ENCODE results near the gene PABPN1L.
A peak's percentile ranks its signal among the peaks of the same experiment; 100 is the strongest.

The PABPN1L gene

DNA sequence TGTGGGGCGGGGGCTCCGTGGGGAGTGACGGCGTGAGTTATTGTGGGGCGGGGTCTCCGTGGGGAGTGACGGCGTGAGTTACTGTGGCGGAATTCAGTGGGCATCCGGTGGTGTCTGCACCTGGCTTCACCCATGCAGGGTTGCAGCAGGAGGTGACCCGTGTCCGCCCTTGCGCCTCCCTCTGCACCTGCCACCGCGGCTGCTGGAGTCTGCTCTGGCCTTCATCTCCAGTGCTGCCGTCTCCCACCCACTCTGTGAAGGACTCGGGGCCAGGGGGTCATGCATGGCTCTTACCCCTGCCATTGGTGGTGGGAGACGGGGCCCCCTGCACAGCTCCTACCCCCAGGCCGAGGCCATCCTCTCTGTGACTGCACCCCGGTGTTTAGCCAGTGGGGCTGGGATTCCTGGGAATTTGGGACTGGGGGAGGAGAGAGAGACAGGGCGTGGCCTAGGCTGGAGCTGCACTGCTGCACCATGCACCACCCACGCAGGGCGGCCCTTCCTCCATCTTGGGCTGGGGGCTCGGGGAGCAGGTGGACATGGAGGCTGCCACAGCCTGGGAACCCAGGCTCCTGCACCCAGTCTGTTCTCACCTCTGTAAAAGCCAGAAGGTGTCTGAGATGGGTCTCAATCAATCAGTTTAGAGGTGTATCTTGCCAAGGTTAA, 1.3 kb upstream of the PABPN1L start:
- no peak for DNase-seq

DNA sequence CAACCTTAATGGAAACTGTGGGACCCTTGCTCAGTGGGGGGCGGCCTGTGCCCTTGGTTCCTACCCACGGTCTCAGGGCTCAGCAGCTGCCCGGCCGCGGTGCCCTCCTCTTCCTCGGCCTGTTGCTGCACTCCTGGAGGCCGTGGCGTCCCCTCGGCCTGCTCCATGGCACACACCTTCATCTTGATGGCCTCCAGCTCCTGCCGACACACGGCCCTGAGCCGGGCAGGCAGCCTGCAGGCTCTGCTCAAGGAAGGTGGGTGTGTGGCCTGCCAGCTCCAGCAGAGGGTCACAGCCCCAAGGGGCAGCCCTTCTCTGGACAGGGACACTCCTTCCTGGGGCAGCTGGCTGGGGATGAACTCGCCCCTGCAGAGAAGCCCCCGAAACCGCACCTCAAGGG, 718 bp downstream of the PABPN1L start:
- DNase-seq = no peak

DNA sequence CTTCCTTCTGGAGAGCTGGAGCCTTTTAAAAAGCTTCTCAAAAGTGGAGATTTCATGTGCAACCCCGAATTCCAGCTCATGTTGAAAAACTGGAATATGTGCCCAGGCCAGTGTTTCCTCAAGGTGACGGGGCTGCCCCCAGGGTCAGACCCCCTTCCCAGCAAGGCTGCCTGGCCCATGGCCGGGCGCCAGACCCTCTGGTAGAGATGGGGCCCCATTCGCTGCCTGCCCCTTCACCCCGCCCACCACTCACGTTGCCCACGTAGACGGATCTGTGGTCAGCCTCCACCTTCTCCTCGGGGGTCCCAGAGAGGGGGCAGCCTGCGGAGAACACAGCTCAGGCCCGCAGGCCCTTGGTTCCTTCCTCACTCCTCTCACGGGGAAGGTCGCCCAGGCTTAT, 1.1 kb downstream of the PABPN1L start:
- no peak for DNase-seq

DNA sequence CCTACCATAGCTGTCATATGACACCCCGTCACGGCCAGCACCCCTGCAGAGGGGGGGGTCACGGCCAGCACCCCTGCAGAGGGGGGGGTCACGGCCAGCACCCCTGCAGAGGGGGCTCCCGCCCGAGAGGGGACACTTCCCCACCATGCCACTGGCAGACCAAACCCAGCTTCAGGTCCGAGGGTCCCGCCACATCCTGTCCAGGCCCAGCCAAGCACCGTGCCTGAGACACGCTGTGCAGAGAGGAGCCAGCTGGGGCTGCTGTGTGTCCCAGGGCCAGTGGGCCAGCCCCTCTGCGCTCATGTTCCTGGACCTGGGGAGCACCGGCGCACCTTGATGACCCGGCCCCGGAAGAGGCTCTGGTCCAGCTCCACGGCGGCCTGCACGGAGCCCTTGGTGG, 1.9 kb downstream of the PABPN1L start:
- no peak for DNase-seq

DNA sequence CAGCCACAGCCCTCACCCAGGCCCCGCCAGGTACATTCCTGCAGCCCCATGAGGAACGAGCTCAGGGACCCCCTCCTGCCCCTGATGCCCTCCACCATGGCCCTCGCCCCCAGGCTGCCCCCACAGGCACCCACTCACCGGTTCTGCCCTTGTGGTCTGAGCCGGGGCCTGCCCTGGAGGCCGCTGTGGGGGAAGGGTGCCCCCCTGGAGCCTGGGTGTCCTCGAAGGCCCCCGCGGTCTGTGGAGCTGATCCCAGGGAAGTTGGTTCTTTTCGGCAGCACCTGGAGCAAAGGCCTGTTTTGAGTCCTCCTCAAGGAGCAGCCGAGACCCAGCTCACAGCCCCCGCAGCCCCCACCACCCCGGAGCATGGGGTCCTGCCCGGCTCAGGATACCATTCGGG, 2.4 kb downstream of the PABPN1L start:
- no peak for DNase-seq

DNA sequence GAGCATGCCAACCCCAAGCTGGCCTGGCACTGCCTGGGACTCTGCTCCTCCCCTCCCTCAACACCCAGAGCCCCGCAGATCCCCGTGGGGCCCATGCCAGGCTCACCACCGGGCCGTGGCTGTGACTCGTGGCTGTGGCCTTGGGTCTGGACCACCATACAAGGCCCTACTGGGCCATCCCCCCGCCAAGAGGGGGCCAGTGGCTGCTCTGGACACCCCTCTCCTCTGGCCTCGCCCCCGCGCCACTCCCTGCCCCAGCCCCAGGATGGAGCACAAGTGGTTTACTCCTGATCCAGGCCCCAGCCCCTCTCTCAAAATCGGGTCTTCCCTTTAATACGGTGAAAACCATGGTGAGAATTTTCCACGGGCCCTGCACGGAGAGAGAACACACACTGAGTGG, 3.0 kb downstream of the PABPN1L start:
- DNase-seq = no peak

DNA sequence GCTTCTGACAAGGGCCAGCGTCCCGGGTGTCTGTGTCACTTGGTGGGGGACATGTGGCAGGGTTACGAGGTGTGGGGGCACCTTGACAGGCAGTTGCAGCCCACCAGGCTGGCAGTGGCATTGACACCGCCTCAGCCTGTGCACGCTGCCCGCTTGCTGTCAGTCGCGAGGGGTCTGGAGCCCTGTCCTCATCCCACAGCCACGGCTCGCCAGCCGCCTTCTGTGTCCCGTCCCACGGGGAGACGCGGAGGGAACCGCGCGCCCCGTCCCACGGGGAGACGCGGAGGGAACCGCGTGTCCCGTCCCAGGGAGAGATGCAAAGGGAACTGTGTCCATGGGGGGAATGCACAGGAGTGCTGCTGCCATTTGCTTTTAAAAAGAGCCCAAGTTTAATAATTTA, 3.5 kb downstream of the PABPN1L start:
- DNase-seq = no peak

DNA sequence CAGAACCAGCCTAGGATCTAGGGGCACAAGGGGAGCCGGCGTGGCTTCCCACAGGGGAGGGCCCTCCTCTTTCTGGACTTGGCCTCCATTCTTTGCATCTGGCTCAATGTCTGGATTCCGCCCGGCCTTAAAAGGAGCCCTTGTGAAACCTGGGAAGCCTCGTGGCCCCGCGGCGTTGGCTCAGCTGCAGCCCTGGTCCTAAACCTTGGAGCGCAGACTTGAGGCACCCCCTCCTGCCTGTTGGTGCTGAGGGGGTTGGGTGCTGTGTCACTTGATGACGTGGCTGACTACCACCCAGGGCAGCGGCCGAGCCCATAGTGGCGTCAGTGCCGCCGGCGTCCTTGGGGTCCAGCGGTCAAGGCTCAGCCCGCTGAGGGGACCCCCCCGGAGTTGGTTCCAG, 5.1 kb downstream of the PABPN1L start:
- no peak for DNase-seq

DNA sequence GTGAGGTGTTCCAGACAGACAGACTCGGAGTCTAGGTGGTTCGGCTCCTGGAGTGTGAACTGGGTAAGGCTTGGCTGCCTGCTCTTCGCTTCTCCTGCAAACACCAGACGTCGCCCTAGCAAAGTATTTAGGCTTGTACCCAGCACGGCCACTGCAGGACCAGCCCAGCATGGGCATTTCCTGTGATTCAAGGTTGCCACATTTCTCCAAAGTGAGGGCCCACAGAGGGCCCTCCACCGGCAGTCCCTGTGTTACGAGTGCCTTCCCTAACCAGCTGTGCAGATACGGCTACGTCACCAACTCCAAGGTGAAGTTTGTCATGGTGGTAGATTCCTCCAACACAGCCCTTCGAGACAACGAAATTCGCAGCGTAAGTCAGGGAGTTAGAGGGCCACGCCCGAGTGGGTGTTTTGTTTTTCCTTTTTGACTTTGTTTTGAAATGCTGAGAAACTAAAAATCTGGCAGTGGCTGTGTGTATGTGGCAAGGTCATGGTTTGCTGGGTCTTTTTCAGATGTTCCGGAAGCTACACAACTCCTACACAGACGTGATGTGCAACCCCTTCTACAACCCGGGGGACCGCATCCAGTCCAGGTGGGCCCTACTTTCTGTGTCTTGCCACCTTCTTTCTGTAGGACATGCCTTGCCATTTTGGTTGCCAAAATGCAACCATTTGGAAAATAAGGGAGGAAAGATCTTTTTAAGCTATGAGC, 6.9 kb downstream of the PABPN1L start:
- no peak for DNase-seq

DNA sequence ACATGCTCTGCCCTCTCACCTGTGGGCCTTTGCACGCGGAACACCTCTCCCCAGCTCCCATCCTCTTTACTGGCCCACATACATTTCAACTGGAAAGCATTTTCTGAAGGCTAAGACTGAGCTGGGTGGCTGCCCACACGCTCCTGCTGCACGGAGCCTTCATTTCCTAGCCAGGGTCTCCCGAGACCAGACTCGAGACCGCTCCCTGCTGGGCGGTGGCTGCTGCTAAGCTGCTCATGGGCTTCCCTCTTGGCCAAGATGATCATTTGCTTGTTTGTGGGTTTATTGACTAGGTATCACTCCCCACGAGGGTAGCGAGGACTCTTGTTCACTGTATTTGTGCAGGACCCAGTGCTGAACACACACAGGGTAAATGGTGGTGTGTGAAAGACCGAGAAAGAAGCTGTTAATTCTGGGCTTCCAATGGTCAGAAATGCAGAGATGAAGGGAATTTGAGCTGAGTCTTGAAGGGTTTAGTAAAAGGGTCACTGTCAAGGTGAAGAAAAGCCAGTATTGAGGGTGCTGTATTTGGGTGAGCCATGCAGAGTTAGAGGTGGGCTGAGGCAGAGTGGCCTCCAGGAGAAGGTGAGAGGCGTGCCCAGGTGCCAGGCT, 8.6 kb downstream of the PABPN1L start:
- peak; percentile 23 for DNase-seq

DNA sequence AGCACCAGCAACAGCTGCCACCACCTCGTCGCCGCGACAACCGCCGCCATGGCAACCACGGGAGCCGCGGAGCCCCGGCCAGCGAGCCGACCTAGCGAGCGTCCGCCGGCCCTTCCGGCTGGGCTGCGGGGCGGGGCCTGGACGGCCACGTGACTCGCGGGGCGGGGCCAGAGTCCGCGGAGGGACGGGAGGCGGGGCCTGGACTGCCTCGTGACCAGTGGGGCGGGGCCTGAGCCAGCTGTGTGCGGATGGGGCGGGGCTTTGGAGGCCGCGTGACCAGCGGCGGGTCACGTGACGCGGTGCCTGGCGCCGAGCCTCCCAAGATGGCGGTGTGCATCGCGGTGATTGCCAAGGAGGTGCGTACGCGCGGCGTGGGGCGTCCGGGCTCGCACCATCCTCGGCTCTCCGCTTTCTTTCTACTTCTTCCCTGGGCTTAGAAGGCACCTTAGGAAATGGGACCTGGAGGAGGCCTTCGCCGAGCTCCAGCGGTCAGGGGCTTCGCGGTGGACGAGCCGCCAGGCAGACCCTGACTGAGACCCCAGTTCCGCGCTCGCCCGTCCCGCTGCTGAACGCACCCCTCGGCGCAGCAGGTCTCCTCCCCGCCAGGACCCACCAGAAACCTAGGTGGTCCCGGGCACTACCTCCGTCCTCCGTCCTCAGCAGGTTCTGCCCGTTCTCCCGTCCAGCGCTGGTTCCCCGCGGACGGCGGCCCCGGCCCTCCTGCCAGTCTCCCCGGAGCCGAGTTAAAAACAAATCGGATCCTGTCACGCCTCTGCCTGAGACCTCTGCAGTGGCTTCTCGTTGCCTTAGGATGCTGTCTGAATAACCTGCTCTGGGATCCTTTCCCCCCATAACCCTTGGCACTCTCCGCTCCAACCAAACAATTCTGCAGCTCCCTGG, 9.4 kb downstream of the PABPN1L start, which contains the start of the genes GALNS and TRAPPC2L:
Gene GALNS (minus strand): TSS at position 120 of the 900 bp plus-strand sequence. CDS start 70 bp downstream, at position 50.
Gene TRAPPC2L (plus strand): TSS at position 300 of the 900 bp plus-strand sequence. CDS start 24 bp downstream, at position 324.
- DNase-seq = peak; percentile 68

DNA sequence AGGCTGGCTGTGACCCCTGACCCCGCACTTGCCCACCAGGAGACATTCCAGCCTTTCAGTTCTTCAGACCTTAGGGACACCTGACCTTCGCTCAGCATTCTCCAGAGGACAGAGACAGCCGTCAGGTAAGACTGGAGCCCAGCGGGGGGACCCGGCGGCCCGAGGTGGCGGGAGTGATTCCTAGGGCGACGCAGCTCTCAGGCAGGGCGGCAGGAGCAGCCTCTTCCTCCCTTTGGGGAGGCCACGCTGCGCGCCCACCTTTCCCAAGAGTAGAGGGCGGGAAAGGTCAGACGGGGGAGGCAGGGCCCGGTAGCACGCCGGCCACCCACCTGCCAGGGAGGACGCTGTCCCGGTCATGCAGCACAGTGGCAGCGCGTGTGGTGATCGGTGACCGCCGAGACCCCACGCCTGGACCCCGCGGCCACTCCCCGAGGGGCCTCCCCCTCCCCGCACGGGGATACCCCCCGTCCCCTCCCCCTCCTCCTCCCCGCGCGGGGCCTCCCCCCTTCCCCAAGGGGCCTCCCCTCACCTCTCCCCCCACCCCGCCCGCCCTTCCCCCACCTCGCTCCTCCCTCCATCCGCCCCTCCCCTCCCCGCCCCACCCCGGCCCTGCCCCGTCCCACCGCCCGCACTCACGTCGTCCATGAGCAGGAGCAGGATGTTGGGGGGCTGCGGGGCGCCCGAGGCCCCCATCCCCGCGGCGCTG, 10.2 kb downstream of the PABPN1L start:
- DNase-seq = no peak

DNA sequence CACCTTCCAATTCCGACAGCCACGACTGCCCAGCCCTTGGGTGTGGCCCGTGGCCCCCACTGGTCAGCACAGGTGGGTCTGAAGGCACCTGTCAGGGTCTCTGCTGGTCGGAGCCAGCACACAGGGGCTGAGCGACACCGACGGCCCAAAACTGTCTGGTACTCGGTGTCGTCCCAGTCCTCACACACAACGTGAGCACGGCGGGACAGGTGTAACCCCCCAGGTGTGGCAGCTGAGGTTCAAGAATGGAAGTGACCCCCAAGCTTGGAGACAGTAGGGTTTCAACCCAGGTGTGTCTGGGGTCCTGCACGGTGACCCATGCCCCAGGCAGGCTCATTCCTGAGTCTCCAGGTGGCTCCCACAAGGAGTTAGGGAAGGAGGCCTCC, 10.7 kb downstream of the PABPN1L start:
- DNase-seq = no peak

DNA sequence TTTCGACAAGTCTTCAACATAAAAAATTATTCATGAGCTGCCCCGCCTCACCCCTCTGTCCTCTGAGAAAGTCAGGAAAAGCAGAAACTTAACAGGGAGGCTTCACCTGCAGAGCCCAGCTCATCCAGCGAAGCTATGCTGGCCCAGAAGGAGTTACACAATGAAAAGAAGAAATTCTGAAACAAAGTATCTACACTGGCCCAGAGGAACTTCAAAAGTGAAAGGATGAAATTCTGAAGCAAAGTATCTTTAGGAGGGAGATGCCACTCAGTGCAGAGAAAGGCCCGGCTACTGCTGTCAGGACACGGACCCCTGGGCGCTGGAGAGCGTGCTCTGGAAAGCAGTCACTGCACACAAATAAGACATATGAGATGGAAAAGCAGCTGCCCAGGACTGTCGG, 11.3 kb downstream of the PABPN1L start:
- DNase-seq = no peak

DNA sequence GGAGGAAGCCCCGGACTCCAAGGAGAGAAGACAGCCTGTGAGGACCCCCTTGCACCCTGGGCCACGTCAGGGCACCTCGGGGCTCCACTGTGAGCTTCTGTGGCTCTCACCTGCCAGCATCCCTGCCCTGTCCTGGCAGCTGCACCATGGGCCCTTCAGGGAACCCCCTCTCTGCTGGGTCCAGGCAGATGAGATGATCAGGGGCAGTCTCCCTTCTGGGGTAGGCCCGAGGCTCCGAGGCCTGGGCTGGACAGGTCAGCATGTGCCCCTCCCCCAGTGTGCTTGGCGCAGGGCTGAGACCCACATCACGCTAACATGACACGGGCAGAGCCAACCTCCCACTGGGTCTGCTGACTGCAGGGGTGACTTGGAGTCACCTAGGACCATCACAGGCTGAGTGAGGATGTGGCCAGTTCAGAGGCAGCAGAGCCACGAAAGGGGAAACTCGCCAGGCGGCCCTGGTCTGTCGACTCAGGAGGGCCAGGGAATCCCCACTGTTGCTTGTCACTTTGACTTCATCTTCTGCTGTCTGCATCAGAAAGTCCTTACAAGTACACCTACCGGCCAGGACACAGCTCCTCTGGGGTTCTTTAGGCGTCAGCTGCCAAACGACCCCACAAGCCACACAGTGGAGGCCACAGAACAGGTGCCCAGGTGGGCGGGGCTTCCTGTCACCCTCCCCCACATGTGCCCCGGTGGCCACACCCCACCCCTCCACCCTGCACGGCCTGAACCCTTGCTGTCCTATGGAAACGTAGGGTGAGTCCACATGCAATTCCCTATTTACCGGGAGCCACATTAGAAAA, 12.0 kb downstream of the PABPN1L start:
- no peak for DNase-seq

DNA sequence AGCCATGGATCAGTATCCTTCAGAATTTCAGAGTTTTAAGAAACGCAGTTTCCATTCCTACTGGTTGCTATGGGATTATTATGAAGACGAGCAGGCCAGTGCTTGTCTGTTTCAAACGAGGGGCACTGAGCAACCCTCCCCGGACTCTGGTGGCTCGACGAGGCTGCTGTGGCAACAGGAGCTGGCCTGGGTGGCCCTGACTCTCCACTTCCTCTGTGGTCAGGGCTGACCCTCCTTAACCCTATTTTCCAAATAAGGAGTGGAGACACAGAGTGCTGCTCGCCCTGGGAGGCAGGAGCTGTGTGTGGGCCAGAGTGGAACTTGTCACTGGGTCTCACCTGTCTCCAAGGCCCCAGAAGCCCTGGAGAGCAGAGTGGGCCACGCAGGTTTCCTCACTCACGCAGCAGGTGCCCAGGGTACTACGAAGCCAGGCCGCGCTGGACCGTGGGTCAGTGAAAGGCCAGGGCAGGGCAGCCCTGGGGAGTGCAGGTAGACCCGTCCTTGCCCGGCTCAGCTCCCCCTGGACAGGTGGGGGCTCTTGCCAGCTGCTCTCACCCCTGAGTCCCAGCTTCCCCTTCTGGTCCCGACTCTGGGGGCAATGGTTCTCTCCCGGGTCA, 13.0 kb downstream of the PABPN1L start:
- DNase-seq = no peak

DNA sequence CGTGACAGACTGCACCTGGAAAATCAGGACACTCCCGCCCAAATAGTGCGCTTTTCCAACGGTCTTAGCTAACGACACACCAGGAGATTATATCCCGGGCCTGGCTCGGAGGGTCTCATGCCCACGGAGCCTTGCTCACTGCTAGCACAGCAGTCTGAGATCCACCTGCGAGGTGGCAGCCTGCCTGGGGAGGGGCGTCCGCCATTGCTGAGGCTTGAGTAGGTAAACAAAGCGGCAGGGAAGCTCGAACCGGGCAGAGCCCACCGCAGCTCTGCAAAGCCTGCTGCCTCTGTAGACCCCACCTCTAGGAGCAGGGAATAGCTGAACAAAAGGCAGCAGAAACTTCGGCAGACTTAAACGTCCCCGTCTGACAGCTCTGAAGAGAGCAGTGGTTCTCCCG, 14.8 kb downstream of the PABPN1L start:
- DNase-seq = no peak

DNA sequence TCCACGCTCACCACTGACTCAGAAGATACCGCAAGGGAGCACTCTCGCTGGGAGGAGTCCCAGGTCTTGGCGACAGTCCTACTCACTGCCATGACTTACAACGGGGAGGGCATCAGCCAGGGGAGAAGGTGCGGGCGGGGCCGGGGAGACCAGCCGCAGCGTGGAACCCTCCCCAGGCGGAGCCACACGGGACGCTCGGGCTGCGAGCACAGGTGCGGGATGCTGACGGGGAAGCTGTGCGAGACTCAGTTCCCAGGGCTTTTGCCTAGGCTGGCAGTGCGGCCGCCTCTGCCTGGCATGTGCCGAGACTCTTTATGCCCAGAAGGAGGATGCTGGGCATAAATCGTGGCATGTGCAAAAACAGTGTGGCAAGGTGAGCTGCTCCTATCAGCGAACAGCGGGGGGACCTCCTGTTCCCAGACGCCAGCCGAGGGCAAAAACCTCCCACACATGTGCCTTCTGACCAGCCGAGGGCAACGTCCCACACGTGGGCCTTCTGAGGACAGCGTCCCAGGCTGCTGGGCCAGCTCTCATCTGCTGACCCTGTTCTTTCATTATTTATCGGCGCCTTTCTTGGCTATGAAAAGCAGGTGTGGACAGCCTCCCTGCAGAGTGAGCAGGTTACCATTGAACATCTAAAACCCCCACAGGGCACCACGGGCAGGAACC, 15.8 kb downstream of the PABPN1L start:
- no peak for DNase-seq

DNA sequence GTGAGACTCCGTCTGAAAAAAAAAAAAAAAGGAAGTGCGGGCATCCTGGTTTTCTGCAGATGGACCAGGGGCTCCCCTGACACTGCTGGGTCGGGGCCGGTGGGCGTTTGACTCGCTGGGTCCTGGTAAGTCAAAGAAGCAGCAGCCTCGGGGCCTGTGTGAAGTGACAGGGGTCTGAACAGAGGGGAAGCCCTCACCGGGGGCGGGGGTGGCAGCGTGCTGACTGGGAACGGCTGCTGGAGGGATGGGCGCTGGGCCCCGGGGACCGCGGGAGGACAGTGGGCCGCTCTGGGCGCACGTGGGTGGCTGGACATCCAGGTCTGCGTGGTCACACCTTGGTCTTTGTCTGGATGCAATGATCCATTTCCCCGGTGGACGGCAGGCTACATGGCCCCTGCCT, 17.9 kb downstream of the PABPN1L start:
- DNase-seq = no peak

DNA sequence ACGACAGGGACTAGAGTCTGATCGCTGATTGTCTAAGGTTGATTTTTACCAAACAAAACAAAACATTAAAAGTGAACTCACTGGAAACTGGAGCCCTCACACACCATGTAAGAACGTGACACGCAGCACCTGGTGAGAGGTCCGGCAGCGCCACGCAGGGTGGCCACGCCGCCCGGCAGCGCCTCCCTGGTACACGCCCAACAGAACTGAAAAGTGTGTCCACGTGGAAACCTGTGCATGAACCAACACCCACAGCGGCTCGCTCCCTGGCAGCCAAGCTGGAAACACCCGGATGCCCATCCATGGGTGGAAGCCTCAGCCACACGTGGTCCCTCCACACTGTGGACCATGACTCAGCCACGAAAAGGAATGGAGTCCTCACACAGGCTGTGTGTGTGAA, 18.8 kb downstream of the PABPN1L start:
- DNase-seq = no peak

DNA sequence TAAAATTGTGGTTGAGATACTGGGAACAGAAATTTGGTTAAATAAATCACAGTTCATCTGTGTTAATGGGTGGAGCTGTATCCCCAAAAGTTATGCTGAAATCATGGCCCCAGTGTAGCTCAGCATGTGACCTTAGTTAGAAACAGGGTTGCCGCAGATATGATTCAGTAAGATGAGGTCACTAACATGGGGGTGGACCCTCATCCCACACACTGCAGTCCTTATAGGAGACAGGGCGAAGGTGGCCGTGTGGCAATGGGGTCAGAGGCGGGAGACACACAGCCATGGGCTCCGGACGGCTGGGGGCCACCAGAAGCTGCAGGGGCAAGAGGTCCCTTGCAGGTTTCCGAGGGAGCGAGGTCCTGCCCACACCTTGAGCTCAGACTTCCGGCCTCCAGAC, 20.4 kb downstream of the PABPN1L start:
- no peak for DNase-seq

Measured in NCI-H1694 (cell line).